SK-N-SH (cell line): Measurements from ENCODE around the gene CCKAR.

Experiments
- CTCF ChIP-seq: fragments of 200-600 bp; sonication (generic); IDR thresholded peaks from 2 replicates; pipeline ENCODE4 v1.6.1; 2017; ENCODE audit warnings: antibody characterized with exemption, mild to moderate bottlenecking, moderate library complexity
- EP300 ChIP-seq, 2 experiments: IDR thresholded peaks; 2 replicates each; pipeline versions ENCODE4 v1.4.0 to v1.6.1; 2012; ENCODE audit warnings: borderline replicate concordance in 1 of 2, low read depth in 1 of 2, low read length in 1 of 2
- GATA2 ChIP-seq: sonication (generic); formaldehyde crosslinking; IDR thresholded peaks from 2 replicates; pipeline ENCODE4 v1.5.0; 2020; ENCODE audit warnings: mild to moderate bottlenecking, missing genetic modification reagents
- MEF2A ChIP-seq: IDR thresholded peaks from 2 replicates; pipeline ENCODE4 v1.4.0; 2012; ENCODE audit warnings: low read depth, borderline replicate concordance
- RCOR1 ChIP-seq: fragments of 150-350 bp; IDR thresholded peaks from 2 replicates; pipeline ENCODE4 v1.6.1; 2017; ENCODE audit warnings: antibody characterized with exemption, low read length
- YY1 ChIP-seq: IDR thresholded peaks from 2 replicates; pipeline ENCODE4 v1.4.0; 2012; ENCODE audit warnings: low read depth, mild to moderate bottlenecking
- ZBTB33 ChIP-seq: IDR thresholded peaks from 2 replicates; pipeline ENCODE4 v1.4.0; 2012; ENCODE audit warnings: low read depth, borderline replicate concordance

- TF ChIP-seq YY1 (no peak), RCOR1 (no peak), EP300 (IDR thresholded peaks at IDR 0.05; ENCODE audit: borderline replicate concordance in 1 of 2, low read depth in 1 of 2, low read length in 1 of 2) (no peak), ZBTB33 (no peak), CTCF (no peak), GATA2 (CRISPR knock-in tag) (no peak), MEF2A (no peak)
Observed at GRCh38 chr4:26529479-26529878, 39.2 kb upstream of the CCKAR start.
